HG02610 (cell line): ENCODE data around the gene HLCS.
"Not testable (repeated sequence)": the region's sequence is repeated elsewhere in the genome, so short reads cannot be mapped to it uniquely, and the experiment has no call there.

Experiments used
- ATAC-seq: cut with Tn5 transposase; IDR thresholded peaks from one replicate; pipeline ENCODE4 v1.9.1; 2021; ENCODE audit warnings: mild to moderate bottlenecking, moderate library complexity; ENCODE audit not compliant: unreplicated experiment

The HLCS gene

DNA sequence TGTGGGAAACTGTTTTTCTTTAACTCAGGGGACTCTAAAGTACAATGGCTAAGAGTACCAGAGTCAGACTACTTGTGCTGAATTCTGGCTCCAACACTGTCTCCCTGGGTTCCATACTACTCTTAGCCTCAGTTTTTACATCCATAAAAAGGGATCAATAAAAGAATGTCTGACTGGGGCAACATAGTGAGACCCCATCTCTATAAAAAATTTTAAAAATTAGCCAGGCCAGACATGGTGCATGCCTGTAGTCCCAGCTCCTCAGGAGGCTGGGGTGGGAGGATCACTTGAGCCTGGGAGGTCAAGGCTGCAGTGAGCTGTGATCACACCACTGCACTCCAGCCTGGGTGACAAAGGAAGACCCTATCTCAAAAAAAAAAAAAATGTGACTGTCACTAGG lies 150.4 kb downstream of the HLCS start:
- not testable (repeated sequence) for ATAC-seq

DNA sequence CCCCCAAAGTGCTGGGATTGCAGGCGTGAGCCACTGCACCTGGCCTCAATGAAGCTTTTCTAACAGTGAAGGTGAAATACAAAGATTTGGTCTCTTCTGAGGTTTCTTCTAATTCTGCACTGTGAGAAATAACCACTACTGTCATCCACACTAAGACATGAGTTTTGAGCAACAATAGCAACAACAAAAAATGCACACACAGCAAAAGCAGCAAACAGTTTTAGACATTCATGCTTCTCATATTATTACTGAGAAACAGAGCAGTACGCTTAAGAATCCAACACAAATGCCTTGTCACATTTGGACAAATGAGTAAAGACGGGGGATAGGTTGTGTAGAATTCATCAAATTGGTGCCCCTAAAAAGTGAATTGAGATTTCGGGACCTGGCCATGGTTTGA lies 151.2 kb downstream of the HLCS start:
- no peak for ATAC-seq

DNA sequence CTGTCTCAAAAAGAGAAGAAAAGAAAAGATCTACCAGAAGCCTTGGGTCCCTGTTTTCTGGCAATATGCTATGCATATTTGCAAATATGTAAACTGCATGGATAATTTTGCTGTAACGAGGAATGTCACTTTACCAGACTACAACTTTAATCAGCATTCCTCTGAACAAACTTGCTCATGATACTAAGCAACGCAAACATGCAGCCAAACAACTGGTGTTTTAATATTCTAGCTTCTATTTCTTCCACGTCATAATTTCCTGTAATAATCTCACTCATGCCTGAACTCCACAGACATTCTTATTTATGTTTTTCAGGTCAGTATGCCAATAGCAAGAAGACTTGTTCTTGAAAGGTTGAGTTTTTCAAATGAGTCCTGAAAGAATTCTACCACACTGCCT lies 153.4 kb downstream of the HLCS start:
- ATAC-seq = no peak

GRCh38 chr21:36811762-36812161 lies 154.7 kb downstream of the HLCS start:
- ATAC-seq = no peak

- no peak for ATAC-seq
Measured at GRCh38 chr21:36810443-36810842, 156.0 kb downstream of the HLCS start.

DNA sequence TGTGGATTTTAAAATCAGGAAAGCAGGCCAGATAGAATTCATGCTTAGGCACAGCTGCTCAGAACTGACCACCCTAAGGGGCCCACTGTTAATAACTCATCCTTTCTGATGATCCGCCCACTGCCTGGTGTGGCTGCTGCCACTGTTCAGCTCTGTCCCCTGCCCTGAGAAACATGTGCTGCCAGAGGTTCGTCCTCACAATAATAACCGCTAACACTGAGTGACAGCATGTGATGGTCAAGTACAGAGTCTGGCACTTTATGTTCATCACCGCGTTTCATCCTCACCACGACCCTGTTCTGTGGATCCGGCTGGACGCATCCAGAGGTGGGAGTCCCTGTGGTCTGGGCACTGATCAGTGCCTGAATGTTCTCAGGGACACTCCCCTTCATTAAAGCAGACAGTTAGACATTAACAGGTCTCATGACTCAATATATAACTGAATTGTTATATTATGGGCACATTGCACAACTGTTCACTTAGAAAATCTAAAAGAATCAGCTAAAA lies 159.0 kb downstream of the HLCS start:
- no peak for ATAC-seq

GRCh38 chr21:36806103-36806502 lies 160.4 kb downstream of the HLCS start:
- no peak for ATAC-seq

DNA sequence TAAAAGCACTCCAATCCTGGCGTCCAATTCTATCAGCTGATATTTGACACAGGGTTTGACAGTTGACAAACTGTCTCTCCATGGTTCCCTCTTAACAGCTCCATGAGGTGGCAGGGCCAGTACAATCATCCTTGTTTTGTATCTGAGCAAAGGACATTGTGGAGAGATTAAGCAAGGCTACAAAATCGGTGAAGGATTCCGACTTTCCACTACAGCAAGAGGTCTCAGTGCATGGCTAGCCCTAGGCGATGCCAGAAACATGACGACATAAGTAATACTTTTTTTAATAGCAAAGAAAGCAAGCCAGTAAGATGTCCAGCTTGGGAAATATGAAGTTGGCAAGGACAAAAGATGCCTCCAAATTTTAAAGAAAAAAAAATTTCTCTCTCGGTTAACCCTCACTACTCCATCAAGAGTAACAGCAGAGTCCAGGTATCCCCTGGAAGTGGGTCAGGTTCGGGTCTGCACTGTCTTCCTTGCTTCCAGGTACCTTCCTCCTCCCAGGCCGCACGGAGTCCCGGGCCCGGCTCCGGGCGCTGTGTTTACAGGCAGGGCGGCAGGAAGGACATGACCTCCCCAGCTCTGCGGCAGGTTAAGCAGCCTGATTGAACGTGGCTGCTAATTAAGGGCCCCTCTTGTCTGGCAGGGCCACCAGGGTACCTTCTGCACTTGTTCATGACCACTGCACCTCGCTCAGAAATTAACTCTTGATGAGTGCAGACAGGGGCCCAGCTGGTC lies 161.4 kb downstream of the HLCS start:
- ATAC-seq = no peak

- no peak for ATAC-seq
Measured at GRCh38 chr21:36803816-36804439, 162.5 kb downstream of the HLCS start.

- ATAC-seq = no peak
Measured at GRCh38 chr21:36803051-36803645, 163.3 kb downstream of the HLCS start.

DNA sequence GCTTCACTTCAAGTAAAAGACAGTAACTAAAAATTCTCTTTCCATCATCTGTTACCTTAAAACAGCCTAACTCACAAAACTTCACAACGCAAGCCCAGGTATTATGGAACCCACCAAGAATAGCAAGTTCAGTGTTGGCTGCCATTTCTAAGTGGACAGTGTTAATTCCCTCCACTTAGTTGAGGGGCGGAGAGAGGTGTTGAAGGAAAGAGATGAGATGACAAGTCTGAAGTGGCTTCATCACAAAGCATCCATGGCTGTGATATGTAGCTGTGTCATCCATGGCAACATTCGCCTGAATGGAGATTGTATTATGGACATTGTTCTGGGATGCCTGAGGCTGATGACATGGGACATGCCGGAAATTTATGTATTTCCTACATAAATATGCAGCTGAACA lies 165.7 kb downstream of the HLCS start:
- ATAC-seq = no peak

DNA sequence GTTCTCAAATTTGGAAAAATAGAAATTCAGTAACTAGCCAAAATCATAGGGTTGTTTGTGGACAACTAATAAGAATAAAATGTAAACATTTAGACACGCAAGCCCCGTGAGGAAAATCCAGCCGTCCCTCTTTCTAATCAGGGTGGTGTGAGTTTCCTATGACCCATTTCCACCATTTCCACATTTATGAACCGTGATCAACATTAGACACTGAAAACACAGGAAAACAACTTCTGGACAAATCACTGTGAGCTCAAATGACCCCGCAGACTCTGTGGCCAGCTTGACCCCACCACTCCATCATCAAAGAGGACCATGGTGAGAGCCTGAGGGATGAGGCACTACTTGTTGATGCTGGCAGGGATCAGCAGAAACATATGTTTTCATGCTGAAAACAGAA lies 166.6 kb downstream of the HLCS start:
- ATAC-seq = no peak

DNA sequence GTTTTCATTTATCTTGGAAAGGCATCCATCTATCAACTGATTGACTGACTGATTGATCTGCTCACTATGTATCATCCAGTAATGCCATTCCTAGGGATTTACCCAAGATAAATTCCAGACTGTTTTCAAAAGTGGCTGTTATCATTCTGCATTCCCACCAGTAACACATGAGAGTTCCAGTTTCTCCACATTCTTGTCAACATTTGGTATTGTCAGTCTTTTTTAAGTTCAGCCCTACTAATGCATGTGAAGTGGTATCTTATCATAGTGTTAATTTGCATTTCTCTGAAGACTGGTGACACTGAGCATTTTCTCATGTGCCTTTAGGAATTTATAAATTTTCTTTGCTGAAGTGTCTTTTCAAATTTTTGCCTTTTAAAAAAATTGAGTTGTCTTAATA lies 168.0 kb downstream of the HLCS start:
- no peak for ATAC-seq

GRCh38 chr21:36796070-36796469 lies 170.4 kb downstream of the HLCS start:
- ATAC-seq = no peak

- no peak for ATAC-seq
Measured at GRCh38 chr21:36792505-36792967, 173.9 kb downstream of the HLCS start.

- no peak for ATAC-seq
Measured at GRCh38 chr21:36791695-36792470, 174.6 kb downstream of the HLCS start.

- ATAC-seq = no peak
Measured at GRCh38 chr21:36791180-36791579, 175.3 kb downstream of the HLCS start.

GRCh38 chr21:36790616-36791015 lies 175.9 kb downstream of the HLCS start:
- no peak for ATAC-seq

- no peak for ATAC-seq
Measured at GRCh38 chr21:36788120-36788638, 178.3 kb downstream of the HLCS start.

- no peak for ATAC-seq
Measured at GRCh38 chr21:36786186-36786585, 180.3 kb downstream of the HLCS start.

GRCh38 chr21:36785615-36786014 lies 180.9 kb downstream of the HLCS start:
- no peak for ATAC-seq
